CD4-positive, alpha-beta T cell treated with Interleukin-10 for 1 hour (primary cell): ENCODE data around the gene TUSC1.
"Not testable (repeated sequence)": the region's sequence is repeated elsewhere in the genome, so short reads cannot be mapped to it uniquely, and the experiment has no call there.

Experiments
- DNase-seq: peaks from one replicate; pipeline ENCODE4 v3.0.0-alpha.2; 2020

The TUSC1 gene

GRCh38 chr9:25678147-25678666 is at the start of gene TUSC1:
TUSC1 (minus strand) TSS chr9:25678444; CDS start chr9:25678312, 132 bp downstream.
- no peak for DNase-seq

- DNase-seq: no peak
Measured at GRCh38 chr9:25726871-25727410, 48.7 kb upstream of the TUSC1 start.

GRCh38 chr9:25724424-25724823 is 46.2 kb upstream of the TUSC1 start:
- no peak for DNase-seq

- no peak for DNase-seq
Measured at GRCh38 chr9:25716220-25716872, 38.1 kb upstream of the TUSC1 start.

- DNase-seq: no peak
Measured at GRCh38 chr9:25709941-25710340, 31.7 kb upstream of the TUSC1 start.

- DNase-seq: no peak
Measured at GRCh38 chr9:25704800-25705199, 26.6 kb upstream of the TUSC1 start.

GRCh38 chr9:25703701-25704357 is 25.6 kb upstream of the TUSC1 start:
- DNase-seq: no peak

GRCh38 chr9:25702536-25702935 is 24.3 kb upstream of the TUSC1 start:
- no peak for DNase-seq

GRCh38 chr9:25700899-25701298 is 22.7 kb upstream of the TUSC1 start:
- DNase-seq: not testable (repeated sequence)

- DNase-seq: no peak
Measured at GRCh38 chr9:25700430-25700829, 22.2 kb upstream of the TUSC1 start.

- no peak for DNase-seq
Measured at GRCh38 chr9:25691786-25692185, 13.5 kb upstream of the TUSC1 start.

- no peak for DNase-seq
Measured at GRCh38 chr9:25684321-25684720, 6.1 kb upstream of the TUSC1 start.

GRCh38 chr9:25681266-25681665 is 3.0 kb upstream of the TUSC1 start:
- no peak for DNase-seq

- no peak for DNase-seq
Measured at GRCh38 chr9:25678846-25679360, 659 bp upstream of the TUSC1 start.

- no peak for DNase-seq
Measured at GRCh38 chr9:25677301-25678146, 720 bp downstream of the TUSC1 start.

GRCh38 chr9:25675858-25676257 is 2.4 kb downstream of the TUSC1 start:
- not testable (repeated sequence) for DNase-seq

GRCh38 chr9:25658571-25658970 is 19.7 kb downstream of the TUSC1 start:
- DNase-seq: no peak

- no peak for DNase-seq
Measured at GRCh38 chr9:25654417-25654816, 23.8 kb downstream of the TUSC1 start.

GRCh38 chr9:25648116-25648515 is 30.1 kb downstream of the TUSC1 start:
- no peak for DNase-seq

GRCh38 chr9:25636026-25636425 is 42.2 kb downstream of the TUSC1 start:
- no peak for DNase-seq

- no peak for DNase-seq
Measured at GRCh38 chr9:25629231-25629630, 49.0 kb downstream of the TUSC1 start.
